CD14-positive monocyte (primary cell): Measurements from ENCODE around the gene CGB2. TPM values are rescaled to one million over a fixed set of nuclear protein-coding genes. Genes with fewer than 3 reads are reported as not detected.

ENCODE experiments used
- DNase-seq, 3 donors: peaks; one replicate each; pipeline ENCODE4 v3.0.0-alpha.2; 2011 to 2022
- H2AFZ ChIP-seq: 2 replicates; pipeline ENCODE4 v1.6.0; 2012; ENCODE audit warnings: mild to moderate bottlenecking, low read depth, low read length, inconsistent platforms; ENCODE audit not compliant: insufficient read depth, poor library complexity, severe bottlenecking
- H3K27ac ChIP-seq, 2 donors: 1 replicate in 1 of 2; 2 replicates in 1 of 2; pipeline ENCODE4 v1.5.1; 2012 to 2013; ENCODE audit warnings: low read length in 2 of 2, control low read depth in 1 of 2, inconsistent platforms in 1 of 2, low read depth in 1 of 2, mild to moderate bottlenecking in 1 of 2
- H3K27me3 ChIP-seq, 2 donors: one replicate each; pipeline versions ENCODE4 v1.6.0 to v1.6.1; 2011 to 2013; ENCODE audit warnings: low read length in 2 of 2; ENCODE audit not compliant: control insufficient read depth in 2 of 2, insufficient read depth in 2 of 2
- H3K36me3 ChIP-seq, 2 donors: replicated peaks in 1 of 2; 1 replicate in 1 of 2; 2 replicates in 1 of 2; pipeline versions ENCODE4 v1.5.1 to v1.6.1; 2012 to 2013; ENCODE audit warnings: low read length in 2 of 2, control low read depth in 1 of 2, inconsistent platforms in 1 of 2, mild to moderate bottlenecking in 1 of 2; ENCODE audit not compliant: insufficient read depth in 2 of 2, control insufficient read depth in 1 of 2
- H3K4me1 ChIP-seq, 2 donors: 1 replicate in 1 of 2; 2 replicates in 1 of 2; pipeline versions ENCODE4 v1.5.1 to v1.6.1; 2012 to 2013; ENCODE audit warnings: low read length in 2 of 2, control low read depth in 1 of 2, inconsistent platforms in 1 of 2, mild to moderate bottlenecking in 1 of 2, moderate library complexity in 1 of 2; ENCODE audit not compliant: insufficient read depth in 2 of 2, control insufficient read depth in 1 of 2
- H3K4me2 ChIP-seq: replicated peaks from 2 replicates; pipeline ENCODE3; 2012; ENCODE audit warnings: low read length, moderate library complexity, mild to moderate bottlenecking; ENCODE audit not compliant: poor library complexity, severe bottlenecking; ENCODE audit errors: extremely low read depth
- H3K4me3 ChIP-seq, 3 experiments: fragments of 200-600 bp in 1 of 3; sonication (generic) in 1 of 3; replicated peaks in 1 of 3; 1 replicate in 2 of 3; 2 replicates in 1 of 3; pipeline ENCODE4 v1.5.1; 2011 to 2013; ENCODE audit warnings: low read length in 3 of 3, mild to moderate bottlenecking in 3 of 3, control low read depth in 2 of 3, low read depth in 2 of 3, inconsistent platforms in 1 of 3, moderate library complexity in 1 of 3
- H3K79me2 ChIP-seq: 2 replicates; pipeline ENCODE4 v1.6.0; 2012; ENCODE audit warnings: mild to moderate bottlenecking, control low read depth, inconsistent platforms, low read length, moderate library complexity; ENCODE audit not compliant: insufficient read depth
- H3K9ac ChIP-seq: 2 replicates; pipeline ENCODE4 v1.6.0; 2017; ENCODE audit warnings: low read length, mild to moderate bottlenecking; ENCODE audit not compliant: insufficient read depth, poor library complexity, severe bottlenecking
- H3K9me3 ChIP-seq, 2 donors: replicated peaks in 1 of 2; 1 replicate in 1 of 2; 2 replicates in 1 of 2; pipeline versions ENCODE4 v1.5.1 to v1.6.1; 2012 to 2013; ENCODE audit warnings: low read length in 2 of 2, control low read depth in 1 of 2; ENCODE audit not compliant: control insufficient read depth in 1 of 2, insufficient read depth in 1 of 2
- H4K20me1 ChIP-seq: 2 replicates; pipeline ENCODE4 v1.6.0; 2012; ENCODE audit warnings: mild to moderate bottlenecking, low read length, control low read depth, moderate library complexity; ENCODE audit not compliant: insufficient read depth
- H3K27ac Mint-ChIP-seq, 7 donors: one replicate each; pipeline ENCODE4 v1.8.0; 2020; ENCODE audit warnings: mild to moderate bottlenecking in 7 of 7, mixed read lengths in 7 of 7, moderate library complexity in 6 of 7, inconsistent platforms in 2 of 7
- H3K27me3 Mint-ChIP-seq, 3 donors: one replicate each; pipeline ENCODE4 v1.8.0; 2021 to 2022; ENCODE audit warnings: low read depth in 3 of 3, mild to moderate bottlenecking in 3 of 3, mixed read lengths in 3 of 3, moderate library complexity in 3 of 3, inconsistent platforms in 1 of 3
- H3K36me3 Mint-ChIP-seq, 2 donors: one replicate each; pipeline ENCODE4 v1.8.0; 2020; ENCODE audit warnings: mixed read lengths in 2 of 2, inconsistent platforms in 1 of 2, mild to moderate bottlenecking in 1 of 2
- H3K4me1 Mint-ChIP-seq: one replicate; pipeline ENCODE4 v1.8.0; 2020; ENCODE audit warnings: mild to moderate bottlenecking, mixed read lengths
- H3K4me3 Mint-ChIP-seq, 2 donors: one replicate each; pipeline ENCODE4 v1.8.0; 2020; ENCODE audit warnings: mild to moderate bottlenecking in 2 of 2, mixed read lengths in 2 of 2, moderate library complexity in 1 of 2
- H3K9me3 Mint-ChIP-seq, 7 donors: one replicate each; pipeline ENCODE4 v1.8.0; 2020 to 2022; ENCODE audit warnings: mixed read lengths in 7 of 7, mild to moderate bottlenecking in 6 of 7, moderate library complexity in 6 of 7, inconsistent platforms in 2 of 7
- CTCF ChIP-seq: fragments of 200-600 bp; IDR thresholded peaks from one replicate; pipeline ENCODE4 v1.8.0; 2022; ENCODE audit warnings: antibody characterized with exemption, mild to moderate bottlenecking
- WGBS: methylation state at CpG from one replicate; pipeline ENCODE4 v1.1.5; 2013; ENCODE audit warnings: missing lambda C conversion rate; ENCODE audit not compliant: insufficient coverage; 5-methylcytosine and 5-hydroxymethylcytosine counted together
- intact Hi-C, 2 donors: fragments of 100-400 bp; cut with micrococcal nuclease; formaldehyde crosslinking; loops; one replicate each; pipeline versions ENCODE4 v1.15.0 to v1.15.1; 2023
- polyA plus RNA-seq, 3 donors: library from polyadenylated mRNA; depleted of rRNA in 1 of 3; unstranded in 2 of 3; stranded (reverse) in 1 of 3; fragments of 300-500 nt in 2 of 3; fragments of >200 nt in 1 of 3; fragmentation: Illumina TruSeq in 2 of 3; gene quantifications; 1 replicate in 2 of 3; 2 replicates in 1 of 3; pipeline ENCODE4 v1.2.3, GENCODE V29; 2012 to 2021

The CGB2 gene
- polyA plus RNA-seq, 3 donors = not detected

GRCh38 chr19:48987323-48987722, 44.4 kb upstream of the CGB2 start:
- Mint-ChIP-seq H3K27ac (no peak overlapping the region), H3K27me3 (peaks cover 0 to 3% (median 0%) of the 10 kb centered on the region in 3 donors), H3K9me3 (peaks cover 0 to 1% (median 0%) of the 10 kb centered on the region in 7 donors), H3K36me3 (peaks cover 43 to 81% of the 10 kb centered on the region in 2 donors), H3K4me1 (peaks cover 7% of the 10 kb centered on the region), H3K4me3 (no peak overlapping the region)
- no peaks in the 10 kb centered on the region for H3K27me3 ChIP-seq
- no peak overlapping the region for H3K4me3 ChIP-seq
- H3K9me3 ChIP-seq = no peaks in the 10 kb centered on the region
- H3K79me2 ChIP-seq = peaks cover 28% of the 10 kb centered on the region
- H4K20me1 ChIP-seq = peaks cover 8% of the 10 kb centered on the region
- no peak for TF ChIP-seq CTCF
- no peak for DNase-seq
- intact Hi-C loops = no loop called here
- no peak overlapping the region for H3K27ac ChIP-seq
- H2AFZ ChIP-seq = no peak overlapping the region
- no peak overlapping the region for H3K9ac ChIP-seq
- peaks cover 11 to 15% of the 10 kb centered on the region in 2 donors for H3K4me1 ChIP-seq
- peaks cover 39 to 74% of the 10 kb centered on the region in 2 donors for H3K36me3 ChIP-seq
- no peak overlapping the region for H3K4me2 ChIP-seq
- 90% methylated on average over 2 of the region's 7 CpGs for WGBS

GRCh38 chr19:48988286-48988685, 43.4 kb upstream of the CGB2 start:
- Histone ChIP-seq H3K36me3 (peaks cover 31 to 65% of the 10 kb centered on the region in 2 donors), H3K9me3 (no peaks in the 10 kb centered on the region), H3K27ac (no peak overlapping the region), H3K4me3 (no peak overlapping the region), H4K20me1 (peaks cover 8% of the 10 kb centered on the region), H3K27me3 (no peaks in the 10 kb centered on the region), H3K9ac (no peak overlapping the region), H3K79me2 (peaks cover 36% of the 10 kb centered on the region), H2AFZ (no peak overlapping the region), H3K4me1 (peaks cover 14 to 23% of the 10 kb centered on the region in 2 donors), H3K4me2 (no peak overlapping the region)
- H3K4me3 Mint-ChIP-seq = no peak overlapping the region
- H3K27ac Mint-ChIP-seq = peak overlapping the region in 1 of 7 donors; percentile 30
- 100% methylated on average over 4 of the region's 7 CpGs for WGBS
- intact Hi-C loops = no loop called here
- peaks cover 0 to 5% (median 0%) of the 10 kb centered on the region in 3 donors for H3K27me3 Mint-ChIP-seq
- H3K9me3 Mint-ChIP-seq = peaks cover 0 to 1% (median 0%) of the 10 kb centered on the region in 7 donors
- peaks cover 13% of the 10 kb centered on the region for H3K4me1 Mint-ChIP-seq
- peaks cover 35 to 72% of the 10 kb centered on the region in 2 donors for H3K36me3 Mint-ChIP-seq
- DNase-seq = no peak
- TF ChIP-seq CTCF = no peak
